GM12891 (cell line): Measurements from ENCODE around the gene TRPM1.
A peak's percentile ranks its signal among the peaks of the same experiment; 100 is the strongest.

ENCODE experiments used
- POLR2A ChIP-seq: IDR thresholded peaks from 2 replicates; pipeline ENCODE4 v1.6.1; 2011; ENCODE audit warnings: low read depth, low read length, control low read depth
- POLR2AphosphoS5 ChIP-seq: IDR thresholded peaks from 2 replicates; pipeline ENCODE4 v1.6.1; 2011; ENCODE audit warnings: low read depth, low read length, control low read depth
- SPI1 ChIP-seq: IDR thresholded peaks from 2 replicates; pipeline ENCODE4 v1.6.1; 2011; ENCODE audit warnings: low read depth, low read length, control low read depth

DNA sequence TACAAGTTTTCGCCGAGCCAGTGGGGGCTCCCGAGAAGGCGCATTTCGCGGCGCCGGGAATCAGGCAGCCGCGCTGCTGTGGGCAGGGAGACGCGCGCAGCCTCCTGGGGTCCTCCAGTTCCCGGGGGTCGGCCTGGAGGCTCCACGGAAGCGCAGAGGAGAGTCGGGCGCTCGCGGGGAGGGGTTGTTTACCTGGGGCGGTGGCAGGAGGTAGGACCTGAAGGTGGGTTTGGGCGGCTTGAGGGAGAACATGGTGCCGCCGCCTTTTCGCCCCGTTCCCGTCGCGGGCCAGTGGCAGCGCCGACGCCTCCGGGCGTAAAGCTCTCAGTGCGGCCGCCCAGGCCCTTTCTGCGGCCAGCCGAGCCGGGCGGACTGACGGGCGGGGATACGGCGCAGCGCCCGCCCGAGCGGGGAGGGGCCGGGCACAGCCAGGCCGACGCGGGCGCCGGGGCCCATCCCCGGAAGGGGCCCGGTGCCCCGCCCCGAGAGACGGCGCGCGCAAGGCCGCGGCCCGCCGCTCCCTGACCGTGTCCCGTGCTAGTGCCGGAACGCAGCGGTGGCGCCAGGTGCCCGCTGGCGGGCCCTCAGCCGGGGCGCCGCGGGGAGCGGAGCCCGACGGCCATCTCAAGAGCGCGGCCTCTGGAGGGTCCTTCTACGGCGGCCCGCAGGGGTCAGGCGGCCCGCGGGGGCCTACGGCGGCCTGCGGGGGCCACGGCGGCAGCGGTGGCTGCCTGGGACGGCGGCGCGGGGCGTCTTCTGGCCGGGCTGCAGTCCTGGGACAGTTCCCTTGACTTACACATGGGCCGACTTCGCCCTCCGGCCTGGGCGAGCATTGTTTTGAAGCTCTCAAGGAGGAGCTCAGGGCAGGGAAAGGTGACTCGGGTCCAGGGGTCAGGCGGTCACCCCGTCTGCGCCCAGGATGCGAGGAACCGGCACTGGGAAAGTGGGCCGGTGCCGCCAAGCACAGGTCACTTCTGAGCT is 110.0 kb downstream of the TRPM1 start, which contains the start of gene MTMR10:
- TF ChIP-seq POLR2A (peak; percentile 46), SPI1 (no peak), POLR2AphosphoS5 (peak; percentile 79)
